GM18505 (cell line): Measurements from ENCODE around the gene MARCHF6.

ENCODE experiments used
- ATAC-seq: cut with Tn5 transposase; IDR thresholded peaks from one replicate; pipeline ENCODE4 v1.9.1; 2021; ENCODE audit not compliant: unreplicated experiment
- POLR2A ChIP-seq: IDR thresholded peaks from 4 replicates; pipeline ENCODE4 v1.6.1; 2011; ENCODE audit warnings: borderline replicate concordance; ENCODE audit not compliant: insufficient read depth, insufficient read length; ENCODE audit errors: extremely low read depth

The MARCHF6 gene

DNA sequence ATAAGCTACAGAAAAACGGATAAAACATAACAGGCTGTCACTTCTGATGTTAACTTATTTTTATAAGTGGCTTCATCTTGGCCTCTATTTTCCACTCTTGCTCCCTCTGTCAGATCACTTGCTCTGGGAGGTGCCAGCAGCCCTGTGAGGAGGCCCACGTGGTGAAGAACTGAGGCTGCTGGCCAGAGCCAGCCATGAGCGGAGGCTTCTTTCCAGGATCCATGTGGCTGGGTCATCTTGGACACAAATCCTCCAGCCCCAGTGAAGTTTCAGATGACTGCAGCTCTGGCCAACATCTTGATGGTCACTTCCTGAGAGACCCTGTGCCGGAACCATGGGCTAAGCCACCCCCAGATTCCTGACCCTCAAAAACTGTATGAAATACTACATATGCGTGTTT lies 38.3 kb upstream of the MARCHF6 start:
- no peak for TF ChIP-seq POLR2A
- no peak for ATAC-seq

- no peak for TF ChIP-seq POLR2A
- no peak for ATAC-seq
These were observed 37.5 kb upstream of the MARCHF6 start for GRCh38 chr5:10315824-10316509.

DNA sequence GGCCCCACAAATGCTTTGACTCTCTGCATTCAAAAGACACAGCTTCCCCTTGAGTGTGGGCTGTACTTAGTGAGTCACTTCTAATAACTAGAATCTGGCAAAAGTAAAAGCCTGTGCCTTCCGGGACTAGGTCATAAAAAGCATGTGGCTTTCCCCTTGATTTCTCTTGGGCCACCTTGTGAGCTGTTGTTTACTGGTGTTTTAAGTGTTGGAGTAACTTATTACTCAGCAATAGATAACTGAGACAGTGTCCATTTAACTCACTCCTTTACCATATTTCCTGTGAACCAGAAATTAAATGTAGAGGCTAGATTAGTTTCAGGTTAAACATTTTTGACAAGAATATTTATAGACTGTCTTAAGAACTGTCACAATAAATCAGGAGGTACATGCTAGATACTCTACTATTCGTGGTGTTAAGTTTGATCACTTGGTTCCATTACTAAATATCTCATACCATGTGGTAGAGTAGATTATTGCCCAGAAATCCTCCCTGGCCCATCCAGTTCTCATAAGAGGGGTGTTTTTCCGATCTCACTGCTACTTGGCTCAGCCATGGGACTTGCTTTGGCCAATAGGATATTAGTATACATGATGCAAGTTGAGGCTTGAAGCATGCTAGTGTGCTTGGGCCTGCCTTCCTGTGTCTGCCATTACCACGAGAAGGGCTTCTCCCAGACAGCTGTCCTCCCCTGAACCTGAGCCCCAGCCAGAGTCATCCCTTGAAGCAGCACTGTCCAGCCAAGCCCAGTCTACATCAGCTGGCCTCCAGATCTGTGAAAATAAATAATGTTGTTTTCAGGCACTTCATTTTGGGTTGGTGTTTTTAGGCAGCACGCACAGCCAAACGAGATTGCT lies 35.4 kb upstream of the MARCHF6 start:
- TF ChIP-seq POLR2A: no peak
- no peak for ATAC-seq

DNA sequence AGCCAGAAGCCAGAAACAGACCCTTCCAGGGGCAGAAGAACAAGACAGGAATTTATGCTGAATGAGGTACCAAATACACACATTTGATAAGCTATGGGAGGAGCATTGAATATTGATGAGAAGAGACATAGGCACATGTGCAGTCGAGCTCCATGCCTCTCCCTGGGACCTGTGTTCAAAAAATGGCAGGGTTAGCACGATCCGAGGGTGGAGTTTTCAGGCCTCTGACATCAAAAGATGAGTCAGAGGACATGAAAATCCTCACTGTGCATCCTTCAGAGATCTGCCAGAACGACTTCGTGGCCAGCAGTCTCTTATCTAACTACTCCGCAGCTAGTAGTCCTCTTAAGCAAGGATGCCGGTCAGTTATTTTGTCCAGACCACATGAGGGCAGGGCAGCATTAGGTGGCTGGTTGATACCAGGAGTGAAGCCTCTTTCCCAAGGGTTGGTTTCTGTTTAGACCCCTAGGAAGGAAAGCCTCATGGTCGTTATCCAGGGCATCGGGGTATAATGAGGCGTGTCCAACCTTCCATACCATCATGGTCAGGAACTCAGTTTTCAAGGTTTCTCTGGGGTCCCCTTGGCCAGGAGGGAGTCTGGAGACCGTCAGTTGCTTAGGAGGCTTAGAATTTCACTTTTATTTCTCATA lies 34.2 kb upstream of the MARCHF6 start:
- no peak for TF ChIP-seq POLR2A
- no peak for ATAC-seq

DNA sequence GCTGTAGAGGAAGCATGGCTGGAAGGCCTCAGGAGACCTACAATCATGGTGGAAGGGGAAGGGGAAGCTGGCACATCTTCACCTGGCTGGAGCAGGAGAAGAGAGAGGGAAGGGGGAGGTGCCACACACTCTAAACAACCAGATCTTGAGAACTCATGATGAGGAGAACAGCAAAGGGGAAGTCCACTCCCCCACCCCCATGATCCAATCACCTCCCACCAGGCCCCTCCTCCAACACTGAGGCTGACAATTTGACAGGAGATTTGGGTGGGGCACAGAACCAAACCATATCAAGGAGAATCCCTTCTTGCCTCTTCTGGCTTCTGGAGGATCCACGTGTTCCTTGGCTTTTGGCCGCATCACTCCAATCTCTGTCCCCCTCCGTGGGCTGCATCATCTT lies 32.7 kb upstream of the MARCHF6 start:
- no peak for ATAC-seq
- TF ChIP-seq POLR2A: no peak

- TF ChIP-seq POLR2A: no peak
- ATAC-seq: no peak
These were observed 31.6 kb upstream of the MARCHF6 start for GRCh38 chr5:10321882-10322281.

- TF ChIP-seq POLR2A: no peak
- no peak for ATAC-seq
These were observed 29.7 kb upstream of the MARCHF6 start for GRCh38 chr5:10323588-10324488.

DNA sequence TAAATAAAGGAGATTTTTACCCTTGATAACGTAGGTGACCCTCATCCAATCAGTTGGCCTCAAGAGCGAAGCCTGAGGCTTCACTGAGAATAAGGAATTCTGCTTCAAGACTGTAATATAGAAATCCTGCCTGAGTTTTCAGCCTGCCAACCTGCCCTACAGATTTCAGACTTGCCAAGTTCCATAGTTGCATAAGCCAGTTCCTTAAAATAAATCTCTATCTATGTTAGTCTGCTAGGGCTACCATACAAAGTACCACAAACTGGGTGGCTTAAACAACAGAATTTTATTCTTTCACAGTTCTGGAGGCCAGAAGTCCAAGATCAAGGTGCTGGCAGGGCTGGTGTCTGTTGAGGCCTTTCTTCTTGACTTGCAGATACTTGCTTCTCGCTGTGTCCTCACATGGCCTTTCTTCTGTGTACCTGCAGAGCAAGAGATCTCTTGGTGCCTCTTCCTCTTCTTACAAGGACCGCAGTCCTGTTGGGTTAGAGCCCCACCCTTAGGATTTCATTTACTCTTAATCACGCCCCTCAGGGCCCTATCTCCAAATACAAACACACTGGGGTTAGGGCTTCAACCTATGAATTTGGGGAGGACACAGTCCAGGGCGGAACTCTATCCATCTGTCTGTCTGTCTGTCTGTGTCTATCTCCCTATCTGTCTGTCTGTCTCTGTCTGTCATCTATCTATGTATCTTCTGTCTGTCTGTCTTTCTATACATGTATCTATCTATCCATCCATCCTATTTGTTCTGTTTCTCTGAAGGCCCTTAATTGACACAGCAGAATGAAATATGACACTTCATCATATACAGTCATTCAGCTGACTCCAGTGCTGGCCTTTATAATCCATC lies 28.8 kb upstream of the MARCHF6 start:
- no peak for TF ChIP-seq POLR2A
- no peak for ATAC-seq

DNA sequence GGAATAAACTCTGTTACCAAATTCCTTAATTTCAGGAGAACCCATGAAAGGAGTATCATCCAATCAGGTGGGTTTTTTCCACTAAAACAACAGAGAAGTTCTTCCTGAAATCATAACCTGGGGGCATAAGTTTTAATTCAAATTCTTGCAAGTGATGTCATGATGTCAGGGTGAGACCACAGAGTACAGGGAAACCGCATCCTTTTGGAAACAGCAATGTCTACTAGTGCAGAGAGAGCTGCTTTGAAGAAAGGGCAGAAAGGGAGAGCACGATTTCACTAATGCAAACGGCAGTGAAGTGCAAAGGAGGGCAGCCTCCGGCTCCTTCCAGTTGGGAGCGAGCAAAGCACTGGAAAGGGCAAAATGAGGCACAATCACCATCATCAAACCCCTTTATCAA lies 25.2 kb upstream of the MARCHF6 start:
- ATAC-seq: no peak
- TF ChIP-seq POLR2A: no peak

- TF ChIP-seq POLR2A: no peak
- no peak for ATAC-seq
These were observed 24.1 kb upstream of the MARCHF6 start for GRCh38 chr5:10329446-10329819.

GRCh38 chr5:10329820-10330481 lies 23.5 kb upstream of the MARCHF6 start:
- no peak for TF ChIP-seq POLR2A
- no peak for ATAC-seq
